Testis (tissue), 3 donors: ENCODE measurements around the gene CACNA1I. TPM values are rescaled to one million over a fixed set of nuclear protein-coding genes. Genes with fewer than 3 reads are reported as not detected.

Experiments used
- DNase-seq: peaks from one replicate; pipeline ENCODE4 v3.0.0-alpha.2; 2019
- H3K27ac ChIP-seq, 2 donors: fragments of 200-600 bp; sonication (generic); one replicate each; pipeline ENCODE4 v1.5.1; 2019
- H3K27me3 ChIP-seq: fragments of 200-600 bp; sonication (generic); one replicate; pipeline ENCODE4 v1.5.1; 2019
- H3K36me3 ChIP-seq: fragments of 200-600 bp; sonication (generic); one replicate; pipeline ENCODE4 v1.5.1; 2017; ENCODE audit warnings: low read depth; ENCODE audit errors: missing control alignments
- H3K4me1 ChIP-seq: fragments of 200-600 bp; sonication (generic); one replicate; pipeline ENCODE4 v1.5.1; 2019
- H3K4me3 ChIP-seq, 2 donors: fragments of 200-600 bp; sonication (generic); one replicate each; pipeline ENCODE4 v1.5.1; 2017 to 2019
- H3K9me3 ChIP-seq: fragments of 200-600 bp; sonication (generic); one replicate; pipeline ENCODE4 v1.5.1; 2017
- CTCF ChIP-seq, 3 experiments: fragments of 450-650 bp in 2 of 3; fragments of 200-600 bp in 1 of 3; sonication (generic) in 1 of 3; IDR thresholded peaks; one replicate each; pipeline ENCODE4 v1.5.1; 2016 to 2019; ENCODE audit warnings: antibody characterized with exemption in 3 of 3, mild to moderate bottlenecking in 2 of 3, moderate library complexity in 1 of 3
- POLR2A ChIP-seq: fragments of 450-650 bp; IDR thresholded peaks from one replicate; pipeline ENCODE4 v1.6.1; 2017; ENCODE audit warnings: antibody characterized with exemption, mild to moderate bottlenecking, moderate library complexity
- WGBS, 2 donors: methylation state at CpG; one replicate each; pipeline ENCODE4 v1.1.5; 2018; 5-methylcytosine and 5-hydroxymethylcytosine counted together
- intact Hi-C: fragments of 100-400 bp; cut with DNase I; formaldehyde crosslinking; loops from one replicate; pipeline ENCODE4 v1.15.1; 2023; ENCODE audit warnings: low total_unique reads
- polyA plus RNA-seq: library from polyadenylated mRNA; stranded (reverse); fragments of 350-450 nt; fragmentation: Illumina TruSeq; extraction: RNeasy Lipid Tissue Mini Kit (QIAGEN cat#74804); gene quantifications from one replicate; pipeline ENCODE4 v1.2.3, GENCODE V29; 2014; ENCODE audit warnings: low read depth, low replicate concordance; ENCODE audit not compliant: insufficient read depth
- total RNA-seq, 2 donors: library from RNA; depleted of rRNA; stranded (reverse); fragments of >200 nt; gene quantifications; one replicate each; pipeline ENCODE4 v1.2.3, GENCODE V29; 2016

Gene CACNA1I
- total and polyA plus RNA-seq, 3 donors from 2014 or later: 1.3 to 2.0 (median 1.7) TPM

DNA sequence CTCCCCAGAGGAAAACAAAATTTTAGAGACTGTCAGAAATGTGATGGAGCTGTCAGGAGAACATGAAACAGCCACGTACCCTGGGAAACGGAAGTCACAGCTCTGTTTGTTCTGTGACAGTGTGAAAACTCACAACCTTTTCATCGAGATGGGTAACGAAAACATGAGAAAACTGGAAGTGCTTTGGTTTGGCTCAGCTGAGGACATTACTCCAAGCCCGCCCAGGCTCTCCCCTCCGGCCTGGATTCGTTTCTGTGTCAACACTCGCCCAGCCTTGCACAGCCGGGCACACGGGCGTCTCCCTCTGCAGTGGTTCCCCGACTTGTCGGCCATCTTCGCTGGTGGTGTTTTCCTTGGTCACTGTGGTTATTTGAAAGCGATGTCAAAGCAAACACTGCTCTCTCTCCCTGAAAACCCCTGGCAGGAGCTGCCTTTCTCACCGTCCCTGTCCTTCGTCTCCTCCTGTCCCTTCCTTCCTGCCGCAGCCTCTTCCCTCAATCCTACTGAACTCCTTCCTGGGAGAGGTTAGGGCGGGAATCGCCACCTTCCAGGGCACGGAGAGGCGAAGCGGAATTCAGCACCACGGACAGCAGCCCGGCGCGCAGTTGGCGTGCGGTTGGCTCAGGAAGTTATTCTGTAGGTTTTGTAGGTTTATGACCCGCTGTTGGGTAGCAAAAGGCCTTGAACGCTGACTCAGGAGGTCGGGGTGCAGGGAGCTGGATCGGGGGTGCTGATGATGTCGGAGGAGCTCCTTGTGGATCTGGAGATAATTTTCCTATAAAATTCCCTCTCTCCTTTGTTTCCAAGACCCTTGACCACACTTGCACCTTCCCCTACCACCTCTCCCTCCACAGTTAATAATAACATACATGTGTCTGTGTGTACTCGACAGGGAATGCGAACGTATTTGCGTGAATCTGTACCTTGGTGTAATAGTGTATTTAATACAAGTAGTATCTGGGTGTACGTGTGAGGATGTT is 24.9 kb upstream of the CACNA1I start:
- Histone ChIP-seq H3K9me3 (no peaks in the 10 kb centered on the region), H3K27me3 (no peaks in the 10 kb centered on the region), H3K4me1 (no peaks in the 10 kb centered on the region), H3K36me3 (no peaks in the 10 kb centered on the region), H3K27ac (no peak overlapping the region), H3K4me3 (no peak overlapping the region)
- TF ChIP-seq POLR2A: no peak
- TF ChIP-seq CTCF (IDR thresholded peaks at IDR 0.05): no peak
- peak; percentile 76 for DNase-seq
- intact Hi-C loops: no loop called here
- WGBS, 2 donors: 19 to 21% methylated on average over 38 to 39 of the region's 39 CpGs

- no peaks in the 10 kb centered on the region for H3K9me3 ChIP-seq
- H3K36me3 ChIP-seq: no peaks in the 10 kb centered on the region
- no peak overlapping the region for H3K4me3 ChIP-seq
- WGBS, 2 donors: 44 to 54% methylated on average over 5 of the region's 5 CpGs
- no peak overlapping the region for H3K27ac ChIP-seq
- intact Hi-C loops: no loop called here
- H3K27me3 ChIP-seq: no peaks in the 10 kb centered on the region
- no peak for TF ChIP-seq POLR2A
- no peak for TF ChIP-seq CTCF (IDR thresholded peaks at IDR 0.05)
- H3K4me1 ChIP-seq: no peaks in the 10 kb centered on the region
- DNase-seq: no peak
These were observed 23.5 kb upstream of the CACNA1I start for GRCh38 chr22:39546889-39547586.

- intact Hi-C loops: no loop called here
These were observed 23.0 kb upstream of the CACNA1I start for GRCh38 chr22:39547587-39547947.

DNA sequence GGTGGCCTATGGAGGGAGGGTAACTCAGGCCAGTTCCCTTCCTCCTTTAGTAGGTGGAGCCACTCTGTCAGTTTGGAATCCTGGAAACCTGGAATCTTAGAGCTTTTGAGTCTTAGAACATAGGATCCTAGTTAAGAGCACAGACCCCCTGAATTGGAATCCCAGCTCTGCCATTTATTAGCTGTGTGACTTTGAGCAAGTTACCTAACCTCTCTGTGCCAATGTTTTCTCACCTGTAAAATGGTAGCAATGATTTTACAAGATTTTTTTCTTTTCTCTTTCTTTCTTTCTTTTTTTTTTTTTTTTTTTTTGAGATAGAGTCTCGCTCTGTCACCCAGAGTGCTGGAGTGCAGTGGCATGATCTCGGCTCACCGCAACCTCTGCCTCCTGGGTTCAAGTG is 17.1 kb upstream of the CACNA1I start:
- WGBS, 2 donors: 82 to 94% methylated on average over 3 of the region's 3 CpGs
- no peak for DNase-seq
- Histone ChIP-seq H3K4me1 (no peaks in the 10 kb centered on the region), H3K27ac (no peak overlapping the region), H3K9me3 (no peaks in the 10 kb centered on the region), H3K4me3 (no peak overlapping the region), H3K27me3 (no peaks in the 10 kb centered on the region), H3K36me3 (no peaks in the 10 kb centered on the region)
- TF ChIP-seq POLR2A (no peak), CTCF (IDR thresholded peaks at IDR 0.05) (no peak)
- intact Hi-C loops: no loop called here

More at GRCh38 chr22:39547587-39547947, 23.0 kb upstream of the CACNA1I start:
- no peaks in the 10 kb centered on the region for H3K27me3 ChIP-seq
- 48 to 52% methylated on average over 2 of the region's 2 CpGs for WGBS, 2 donors
- no peak for DNase-seq
- no peak overlapping the region for H3K27ac ChIP-seq
- H3K9me3 ChIP-seq: no peaks in the 10 kb centered on the region
- no peak overlapping the region for H3K4me3 ChIP-seq
- TF ChIP-seq CTCF (IDR thresholded peaks at IDR 0.05) (no peak), POLR2A (no peak)
- H3K36me3 ChIP-seq: no peaks in the 10 kb centered on the region
- no peaks in the 10 kb centered on the region for H3K4me1 ChIP-seq
